SK-N-DZ (cell line): Measurements from ENCODE around the gene PITPNC1.

Experiments used
- DNase-seq: peaks from one replicate; pipeline ENCODE4 v3.0.0-alpha.2; 2015; ENCODE audit warnings: low spot score

PITPNC1 gene

DNA sequence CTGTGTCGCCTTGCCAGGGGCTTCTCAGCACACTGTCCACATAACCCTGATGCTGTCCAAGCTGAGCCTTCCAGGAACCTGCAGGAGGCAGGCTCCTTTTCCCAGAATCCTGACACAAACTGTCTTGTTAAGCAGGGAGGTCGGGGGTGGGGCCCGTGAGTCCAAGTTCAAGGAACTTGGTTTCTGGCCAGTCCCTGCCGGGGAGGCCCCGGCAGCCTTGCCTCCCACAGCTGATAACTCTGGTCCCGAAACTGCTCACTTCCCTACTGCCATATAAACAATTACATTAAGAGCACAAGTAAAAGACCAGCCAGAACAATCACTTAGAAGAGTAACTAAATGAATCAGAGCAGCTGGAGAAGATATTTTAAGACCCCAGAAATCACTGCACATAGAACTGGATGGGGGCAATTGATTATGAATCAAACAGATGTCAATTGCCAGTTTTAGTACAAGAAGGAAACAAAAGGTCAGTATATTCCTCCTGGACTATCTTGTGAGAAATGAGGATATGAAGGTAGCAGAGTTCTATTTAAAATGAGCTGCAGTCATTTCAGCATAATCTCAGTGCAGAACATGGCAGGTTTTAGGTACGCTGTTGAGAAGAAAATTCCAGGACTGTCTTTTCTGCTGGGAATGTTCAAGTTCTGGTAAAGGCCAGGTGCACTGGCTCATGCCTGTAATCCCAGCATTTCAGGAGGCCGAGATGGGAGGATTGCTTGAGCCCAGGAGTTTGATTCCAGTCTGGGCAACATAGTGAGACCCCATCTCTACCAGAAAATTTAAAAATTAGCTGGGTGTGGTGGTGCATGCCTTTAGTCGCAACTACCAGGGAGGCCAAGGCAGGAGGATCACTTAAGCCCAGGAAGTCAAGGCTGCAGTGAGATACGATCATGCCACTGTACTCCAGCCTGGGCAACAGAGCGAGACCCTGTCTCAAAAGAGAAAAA lies 169.8 kb downstream of the PITPNC1 start:
- no peak for DNase-seq

DNA sequence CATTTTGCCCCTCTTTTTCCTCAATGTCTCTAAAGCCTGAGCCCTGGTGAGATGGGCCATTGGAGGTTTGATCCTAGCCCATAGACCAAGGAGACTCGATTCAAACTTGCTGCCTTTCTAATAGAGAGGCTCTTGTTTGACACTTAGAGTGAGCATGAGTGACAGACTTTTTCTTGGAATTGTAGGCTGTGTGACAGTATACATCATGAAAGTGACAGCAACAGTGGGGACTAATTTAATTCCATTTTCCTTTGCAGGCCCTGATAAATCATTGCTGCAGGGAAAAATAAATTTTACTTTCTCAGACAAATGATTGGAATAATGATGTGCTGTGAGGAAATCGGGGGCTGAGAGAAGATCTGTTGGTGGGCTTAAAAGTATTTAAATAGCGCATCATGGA lies 171.6 kb downstream of the PITPNC1 start:
- no peak for DNase-seq

DNA sequence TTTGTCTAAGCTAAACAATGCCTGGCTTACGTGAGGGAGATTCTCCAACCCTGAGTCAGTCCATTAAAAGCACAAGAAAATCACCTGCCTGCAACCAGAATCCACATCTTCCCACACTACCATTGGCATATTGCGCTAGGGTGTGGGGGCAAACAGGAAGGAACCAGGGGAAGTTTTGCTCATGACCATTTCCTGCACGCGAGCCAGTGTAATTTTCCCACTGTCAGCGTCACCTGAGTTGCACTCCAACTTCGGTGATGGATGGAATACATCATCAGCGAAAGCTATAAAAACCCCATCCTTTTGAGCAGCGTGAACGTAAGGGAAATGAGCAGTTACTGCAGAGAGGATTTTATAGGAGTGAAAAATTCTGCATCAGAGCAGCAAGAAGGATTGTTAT lies 172.7 kb downstream of the PITPNC1 start:
- no peak for DNase-seq

DNA sequence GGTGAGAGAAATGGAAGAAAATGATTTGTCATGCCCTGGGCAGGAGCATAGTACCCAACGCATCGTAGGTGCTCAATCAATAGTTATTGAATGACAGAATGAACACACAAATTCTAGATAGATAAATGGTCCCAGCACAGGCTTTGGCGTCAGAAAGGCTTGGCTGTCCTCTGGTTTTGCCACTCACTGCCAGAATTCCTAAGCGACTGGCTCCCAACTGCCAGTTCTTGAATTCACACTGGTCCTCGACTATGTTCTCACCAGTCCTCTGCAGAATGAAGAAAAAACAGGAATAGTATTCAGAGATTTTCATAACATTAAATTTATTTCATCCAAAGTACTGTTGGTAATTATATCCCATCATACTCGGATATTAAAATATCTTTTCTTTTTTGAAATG lies 177.6 kb downstream of the PITPNC1 start:
- DNase-seq: no peak

DNA sequence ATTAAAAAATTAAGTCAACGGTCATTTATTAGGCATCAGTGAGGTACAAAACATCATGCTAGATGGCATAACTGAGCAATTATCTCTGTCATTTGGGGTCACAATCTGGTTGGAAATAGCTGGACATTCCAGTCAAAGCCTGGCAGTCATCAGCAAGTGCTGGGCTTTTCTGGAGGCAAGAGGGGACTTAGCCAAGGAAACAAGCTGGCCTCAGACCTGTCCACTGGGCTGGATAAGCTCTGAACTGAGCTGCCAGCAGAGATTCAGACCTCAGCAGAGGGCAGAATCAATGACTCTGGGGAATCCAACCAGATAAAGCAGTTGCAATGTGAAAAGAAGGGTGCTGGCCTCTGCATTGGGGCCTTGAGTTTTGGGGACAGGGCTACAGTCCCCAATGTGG lies 178.8 kb downstream of the PITPNC1 start:
- DNase-seq: no peak

DNA sequence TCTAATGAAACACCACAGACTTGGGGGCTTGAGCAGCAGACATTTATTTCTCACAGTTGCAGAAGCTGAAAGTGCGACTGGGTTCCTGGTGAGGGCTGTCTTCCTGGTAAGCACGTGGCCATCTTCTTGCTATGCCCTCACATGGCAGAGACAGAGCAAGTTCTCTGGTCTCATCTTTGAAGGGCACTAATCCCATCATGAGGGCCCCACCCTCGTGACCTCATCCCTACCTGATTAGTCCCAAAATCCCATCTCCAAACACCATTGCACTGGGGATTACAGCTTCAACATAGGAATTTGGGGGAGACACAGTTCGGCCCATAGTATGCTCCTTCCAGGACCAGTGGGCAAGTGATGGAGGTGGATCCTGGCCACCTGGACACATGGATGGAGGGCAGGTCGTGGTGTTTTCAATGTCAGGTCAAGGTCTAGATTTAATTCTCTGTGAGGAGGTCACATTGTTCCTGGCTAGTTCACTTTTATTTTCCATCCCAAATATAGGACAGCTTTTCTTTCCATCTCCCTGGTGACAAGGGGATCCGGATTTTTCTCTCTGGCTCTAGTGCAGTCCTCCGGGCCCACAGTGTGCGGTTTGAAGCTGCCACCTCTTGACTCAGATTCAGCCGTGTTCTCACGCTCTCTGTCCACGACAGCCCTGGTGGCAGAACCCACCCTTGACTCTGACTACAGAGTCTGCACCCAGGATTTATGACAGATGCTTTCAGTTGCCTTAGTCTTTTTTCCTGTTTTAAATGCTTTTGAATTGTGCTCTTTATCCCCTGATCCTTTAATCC lies 180.2 kb downstream of the PITPNC1 start:
- DNase-seq: no peak

DNA sequence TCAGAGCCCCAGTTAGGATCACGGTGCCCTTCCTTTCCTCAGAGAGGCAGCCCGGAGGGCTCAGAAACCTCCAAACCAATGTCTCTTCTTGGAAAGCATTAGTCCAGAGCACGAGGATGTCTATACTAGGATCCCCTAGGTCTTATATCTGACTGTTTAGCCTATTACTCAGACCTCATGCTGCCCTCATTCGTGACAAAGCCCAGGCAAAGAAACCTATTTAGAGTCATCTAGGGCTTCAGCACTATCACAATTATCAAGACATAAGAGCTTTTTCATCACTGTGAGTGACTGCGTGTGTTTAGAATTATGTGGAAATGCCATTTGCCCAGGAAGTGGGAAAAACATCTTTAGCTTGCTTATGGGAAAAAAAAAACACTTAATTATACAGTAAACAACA lies 180.8 kb downstream of the PITPNC1 start:
- no peak for DNase-seq

DNA sequence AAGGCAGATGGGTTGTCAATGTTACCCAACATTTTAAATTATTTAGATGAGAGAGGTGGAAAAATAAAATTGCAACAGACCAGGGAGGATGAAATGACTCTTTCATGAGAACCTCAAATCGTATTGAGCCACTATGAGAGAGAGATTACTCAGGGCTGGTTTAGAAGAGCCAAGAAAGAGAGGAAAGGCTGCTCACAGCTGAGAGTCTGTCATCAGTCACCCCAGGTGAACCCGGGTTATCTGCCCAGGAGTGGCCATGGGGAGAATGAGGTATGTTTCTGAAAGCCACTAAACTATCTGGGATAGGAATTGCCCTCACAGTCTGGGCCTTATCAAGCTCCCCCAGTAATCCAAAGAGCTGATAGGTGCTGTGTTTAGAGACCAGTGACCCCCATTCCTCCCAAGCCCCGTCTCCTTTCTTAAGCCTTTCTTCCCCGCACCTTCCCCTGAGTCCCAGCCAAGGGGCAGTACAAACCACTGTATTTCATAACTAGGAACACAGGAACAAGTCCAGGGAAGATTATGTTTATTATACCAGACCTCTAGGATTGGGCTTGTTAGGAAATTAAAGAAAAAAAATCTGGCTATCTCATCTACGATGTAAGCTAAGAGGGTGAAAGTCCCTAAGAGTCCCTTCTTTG lies 181.8 kb downstream of the PITPNC1 start:
- no peak for DNase-seq

DNA sequence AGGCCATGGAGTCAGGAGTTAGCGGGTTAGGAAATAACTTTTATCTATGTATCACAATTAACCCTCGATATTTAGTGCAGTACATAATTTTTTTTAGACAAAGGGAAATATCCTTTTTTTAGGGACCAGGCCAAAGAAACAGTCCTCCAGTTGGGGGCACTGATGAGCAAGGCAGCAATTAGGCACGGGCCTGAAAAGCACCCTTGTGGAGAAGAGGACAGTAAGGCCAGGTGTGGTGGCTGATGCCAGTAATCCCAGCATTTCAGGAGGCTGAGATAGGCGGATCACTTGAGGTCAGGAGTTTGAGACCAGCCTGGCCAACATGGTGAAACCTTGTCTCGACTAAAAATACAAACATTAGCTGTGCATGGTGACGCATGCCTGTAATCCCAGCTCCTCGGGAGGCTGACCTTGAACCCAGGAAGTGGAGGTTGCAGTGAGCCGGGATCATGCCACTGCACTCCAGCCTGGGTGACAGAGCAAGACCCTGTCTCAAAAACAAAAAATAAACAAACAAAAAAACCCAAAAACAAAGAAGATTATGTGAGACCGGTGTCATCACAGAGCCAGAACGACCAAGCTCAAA lies 182.4 kb downstream of the PITPNC1 start:
- no peak for DNase-seq

DNA sequence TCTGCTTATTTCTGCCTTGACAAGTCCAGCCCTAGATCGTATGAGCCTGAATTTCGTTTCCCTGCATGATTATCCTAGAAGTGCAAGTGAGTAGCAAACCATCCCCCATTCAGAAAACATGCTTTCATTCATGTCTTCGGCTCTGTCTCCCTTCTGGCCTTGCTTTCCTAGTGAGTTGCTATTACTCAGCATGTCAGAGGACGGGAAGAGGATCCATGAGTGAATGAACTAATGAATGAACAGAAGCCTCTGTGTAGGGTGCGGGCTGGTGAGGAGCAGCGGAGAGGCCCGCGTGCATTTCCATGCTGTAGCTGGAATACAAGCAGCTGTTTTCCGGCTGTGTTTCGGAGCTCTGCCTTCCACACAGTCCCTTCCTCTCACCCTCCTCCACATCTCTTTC lies 184.9 kb downstream of the PITPNC1 start:
- no peak for DNase-seq

DNA sequence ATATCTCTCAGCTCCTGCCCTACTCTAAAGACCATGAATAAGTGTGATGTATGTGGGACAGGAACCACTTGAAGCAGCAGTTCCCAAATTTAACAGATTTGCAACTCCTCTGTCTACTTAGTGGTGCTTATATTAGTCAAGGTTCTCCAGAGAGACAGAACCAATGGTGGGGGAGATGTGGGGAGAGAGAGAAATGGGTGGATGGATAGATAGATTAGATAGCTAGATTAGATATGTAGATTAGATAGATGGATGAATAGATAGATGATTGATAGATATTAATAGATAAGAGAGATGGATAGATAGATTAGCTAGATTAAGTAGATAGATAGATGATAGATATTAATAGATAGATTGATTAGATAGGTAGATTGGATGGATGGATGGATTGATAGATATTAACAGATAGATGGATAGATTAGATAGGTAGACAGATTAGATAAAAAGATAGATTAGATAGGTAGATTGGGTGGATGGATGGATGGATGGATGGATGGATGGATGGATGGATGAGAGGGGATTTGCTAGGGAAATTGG lies 186.7 kb downstream of the PITPNC1 start:
- no peak for DNase-seq

DNA sequence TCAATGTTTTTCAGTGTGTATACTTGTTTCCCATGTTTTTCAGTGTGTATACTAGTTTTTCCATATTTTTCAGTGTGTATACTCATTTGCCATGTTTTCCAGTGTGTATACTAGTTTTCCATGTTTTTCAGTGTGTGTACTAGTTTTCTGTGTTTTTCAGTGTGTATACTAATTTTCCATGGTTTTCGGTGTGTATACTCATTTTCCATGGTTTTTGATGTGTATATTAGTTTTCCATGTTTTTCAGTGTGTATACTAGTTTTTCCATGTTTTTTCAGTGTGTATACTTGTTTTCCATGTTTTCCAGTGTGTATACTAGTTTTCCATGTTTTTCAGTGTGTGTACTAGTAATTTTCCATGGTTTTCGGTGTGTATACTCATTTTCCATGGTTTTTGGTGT lies 188.0 kb downstream of the PITPNC1 start:
- no peak for DNase-seq

DNA sequence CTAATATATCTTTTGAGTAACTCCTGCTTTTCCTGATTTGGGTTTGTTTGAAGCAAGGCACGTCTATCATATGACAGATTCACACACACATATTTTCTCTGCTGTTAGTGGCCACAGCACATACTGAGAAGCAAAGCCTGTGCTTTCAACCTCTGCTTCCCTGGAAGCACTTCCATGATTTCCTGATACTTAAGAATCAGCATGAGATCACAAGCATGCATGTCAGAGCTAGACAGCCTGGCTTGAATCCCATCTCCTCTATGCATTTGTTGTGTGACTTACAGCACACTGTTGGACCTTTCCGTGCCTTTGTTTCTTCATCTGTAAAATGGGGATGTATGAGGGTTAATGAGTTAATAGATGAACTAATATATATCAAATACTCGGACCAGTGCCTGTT lies 189.6 kb downstream of the PITPNC1 start:
- DNase-seq: no peak

DNA sequence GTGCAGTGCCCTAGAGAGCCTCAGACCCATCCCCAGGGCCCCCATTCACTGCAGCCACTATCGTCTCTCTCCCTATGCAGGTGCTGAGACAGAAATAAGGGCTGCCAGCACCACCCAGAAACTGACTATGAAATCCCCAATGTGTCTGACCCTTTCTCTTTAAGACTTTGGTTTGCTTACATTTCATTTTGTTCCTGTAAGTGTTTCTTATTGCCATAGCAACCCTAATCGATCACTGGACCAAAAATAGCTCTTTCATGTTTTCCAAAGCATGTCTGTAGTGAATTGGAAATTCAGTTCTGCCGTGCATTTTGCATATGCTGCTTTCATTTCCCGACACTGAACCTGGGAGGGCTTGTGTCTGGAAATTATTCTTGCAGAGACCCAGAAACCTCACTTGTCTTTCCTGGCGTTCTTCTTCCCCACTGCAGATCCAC lies 192.0 kb downstream of the PITPNC1 start:
- no peak for DNase-seq

DNA sequence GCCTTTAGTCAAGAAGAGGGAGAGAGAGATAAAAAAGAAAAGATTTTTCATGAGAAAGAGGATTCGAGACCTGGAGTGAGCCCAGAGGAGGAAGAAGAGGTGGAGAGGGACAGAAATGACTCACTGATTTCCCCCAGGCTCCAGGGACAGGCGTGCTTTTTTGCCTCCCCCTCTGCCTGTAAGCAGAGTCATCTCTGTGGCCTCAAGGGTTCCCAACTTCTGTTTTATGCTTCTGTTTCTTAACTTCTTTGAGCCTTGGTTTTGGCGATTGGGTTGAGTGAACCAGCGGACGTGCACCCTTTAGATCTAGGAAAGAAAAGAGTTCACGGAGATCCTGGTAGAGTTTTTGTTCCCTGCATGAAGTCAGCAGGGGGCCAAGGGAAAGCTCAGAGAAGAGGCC lies 192.8 kb downstream of the PITPNC1 start:
- DNase-seq: no peak

DNA sequence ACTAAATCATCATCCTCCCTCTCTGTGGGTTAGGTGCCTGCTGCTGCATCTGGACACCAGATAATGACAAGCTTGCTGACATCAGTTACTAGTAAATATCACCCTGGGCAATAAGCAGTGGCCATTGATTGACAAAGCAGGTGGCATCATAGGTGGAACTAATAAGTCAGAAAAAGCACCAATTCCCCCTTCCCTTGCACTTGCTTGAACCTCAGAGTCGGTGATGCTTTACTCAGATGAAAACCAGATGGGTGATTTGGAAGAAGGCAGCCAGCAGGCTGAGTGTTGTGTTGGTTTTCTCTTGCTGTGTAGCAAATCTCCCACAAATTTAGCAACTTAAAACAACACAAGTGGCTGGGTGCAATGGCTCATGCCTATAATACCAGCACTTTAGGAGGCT lies 193.7 kb downstream of the PITPNC1 start:
- DNase-seq: no peak

DNA sequence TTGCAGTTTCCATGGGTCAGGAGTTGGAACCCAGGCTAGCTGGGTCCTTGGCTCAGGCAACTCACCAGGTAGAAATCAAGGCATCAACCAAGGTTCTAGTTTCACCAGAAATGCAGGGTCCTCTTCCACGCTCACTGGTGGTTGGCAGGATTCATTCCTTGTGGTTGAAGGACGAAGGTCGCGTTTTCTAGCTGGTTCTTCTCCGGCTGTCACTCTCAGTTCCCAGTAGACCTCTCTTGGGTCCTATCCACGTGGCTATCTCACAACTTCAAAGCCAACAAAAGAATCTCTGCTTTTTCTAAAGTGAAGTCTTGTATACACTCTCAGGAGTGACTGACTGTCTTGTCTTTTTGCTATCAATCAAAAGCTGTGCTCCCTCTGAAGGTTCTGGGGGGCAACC lies 194.4 kb downstream of the PITPNC1 start:
- DNase-seq: no peak

DNA sequence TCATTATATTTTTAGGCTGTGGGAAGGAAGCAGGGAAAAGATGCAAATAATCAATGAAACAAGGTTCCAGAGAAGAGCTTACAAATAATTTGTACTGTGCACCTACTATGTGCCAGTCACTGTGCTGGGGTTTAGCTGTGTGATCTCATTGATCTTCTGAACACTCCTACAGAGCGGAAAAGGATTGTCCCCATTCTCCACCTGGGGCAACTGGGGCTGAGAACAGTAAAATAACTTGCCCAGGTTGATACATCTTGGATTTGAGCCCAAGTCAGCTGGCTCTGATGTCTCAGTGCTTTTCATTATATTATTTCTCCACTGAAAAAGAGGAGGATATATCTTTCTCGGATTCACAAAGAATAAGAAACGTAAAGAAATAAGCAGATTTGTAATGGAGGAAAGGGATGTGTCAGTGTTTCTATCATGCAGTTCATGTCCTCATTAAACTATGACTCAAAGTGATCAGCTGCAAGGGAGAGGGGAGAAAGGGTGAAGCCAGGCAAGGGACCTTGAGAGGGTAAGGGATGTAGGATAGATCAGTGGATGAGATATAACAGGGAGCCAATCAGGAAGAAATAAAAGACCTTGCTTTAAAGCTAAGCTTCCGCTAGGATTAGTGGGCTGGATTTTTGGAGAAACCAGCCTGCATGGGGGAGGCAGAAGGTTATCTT lies 197.0 kb downstream of the PITPNC1 start:
- DNase-seq: peak; percentile 63

DNA sequence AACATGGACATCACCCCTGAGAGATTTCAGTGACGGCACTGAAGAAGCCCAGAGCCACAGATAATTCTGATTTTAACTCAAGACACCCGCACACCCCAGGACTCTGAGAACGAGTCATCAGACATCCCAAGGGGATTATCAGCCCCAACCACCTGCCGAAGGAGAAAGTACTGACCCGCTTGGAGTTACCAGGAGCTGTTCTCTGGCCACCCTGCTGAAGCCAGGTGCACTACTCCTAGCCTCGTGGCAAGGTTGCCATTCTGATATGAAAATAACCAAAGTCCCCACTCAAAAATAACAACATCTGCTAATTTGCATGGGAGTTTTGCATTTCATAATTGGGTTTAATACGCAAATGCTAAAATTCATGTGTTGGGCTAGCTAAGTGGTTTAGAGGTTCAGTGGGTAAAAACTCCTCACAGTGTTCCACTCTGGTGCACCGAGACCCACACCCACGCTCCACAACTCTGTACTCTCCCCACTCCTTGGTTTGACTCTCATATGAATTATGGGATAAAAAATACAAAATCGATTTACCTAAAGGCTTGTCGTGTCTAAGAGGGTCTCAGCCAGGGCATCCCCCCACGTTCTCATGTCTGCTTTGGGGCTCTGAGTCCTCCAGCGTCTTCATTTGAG lies 197.7 kb downstream of the PITPNC1 start:
- no peak for DNase-seq

DNA sequence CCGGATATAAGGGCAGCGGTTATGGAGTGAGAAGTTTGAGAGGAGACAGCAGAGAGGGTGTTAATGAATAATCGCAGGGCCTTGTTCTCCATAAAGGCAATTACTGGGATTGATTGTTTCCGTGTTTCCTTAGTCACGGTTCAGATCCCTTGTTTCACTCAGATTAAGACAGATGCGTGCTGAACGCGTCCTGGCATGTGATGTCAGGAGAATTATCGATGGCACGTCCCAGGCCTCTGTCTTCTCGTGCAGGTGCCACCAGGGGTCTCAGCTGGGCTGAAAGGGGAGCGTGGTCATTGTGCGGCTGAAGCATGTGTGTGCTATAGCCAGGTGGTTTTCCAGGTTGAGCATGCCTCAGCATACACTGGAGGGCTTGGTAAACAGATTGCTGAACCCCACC lies 198.2 kb downstream of the PITPNC1 start:
- peak; percentile 40 for DNase-seq
